Measurements from ENCODE around the gene ISG20L2.

DNA sequence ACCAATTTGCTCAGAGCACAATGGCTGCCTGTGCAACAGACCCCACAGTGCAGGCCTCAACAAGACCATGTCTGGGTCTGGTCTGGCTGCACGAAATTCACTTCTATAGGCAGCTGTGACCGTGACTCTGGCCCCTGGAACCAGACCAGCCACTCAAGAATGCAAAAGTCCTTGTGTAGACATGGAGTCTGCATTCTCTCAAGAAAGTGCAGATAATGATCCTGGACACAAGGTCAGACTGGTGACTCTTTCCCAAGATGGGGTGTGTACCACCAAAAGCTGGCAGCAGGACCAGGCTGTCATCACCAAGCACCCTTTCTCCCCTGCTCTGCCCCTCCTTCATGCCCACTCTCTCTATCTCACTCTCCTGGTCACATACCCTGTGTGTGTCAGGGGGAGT is 7.4 kb downstream of the ISG20L2 start:
- TF ChIP-seq CTCF (IDR thresholded peaks at IDR 0.05) = no peak
- TF ChIP-seq POLR2A (IDR thresholded peaks at IDR 0.05) = no peak
